Epithelial cell of esophagus (primary cell): ENCODE results near the gene MYRF.

Experiments
- DNase-seq: peaks from one replicate; pipeline ENCODE4 v3.0.0; 2010; ENCODE audit warnings: low read depth
- H3K4me3 ChIP-seq: 2 replicates; pipeline ENCODE4 v1.5.1; 2011; ENCODE audit warnings: mild to moderate bottlenecking, low read length, control low read depth
- CTCF ChIP-seq: IDR thresholded peaks from 2 replicates; pipeline ENCODE4 v1.5.1; 2011; ENCODE audit warnings: low read depth, mild to moderate bottlenecking, low read length, control low read depth, inconsistent platforms; ENCODE audit not compliant: insufficient read depth; ENCODE audit errors: missing control alignments

The MYRF gene

DNA sequence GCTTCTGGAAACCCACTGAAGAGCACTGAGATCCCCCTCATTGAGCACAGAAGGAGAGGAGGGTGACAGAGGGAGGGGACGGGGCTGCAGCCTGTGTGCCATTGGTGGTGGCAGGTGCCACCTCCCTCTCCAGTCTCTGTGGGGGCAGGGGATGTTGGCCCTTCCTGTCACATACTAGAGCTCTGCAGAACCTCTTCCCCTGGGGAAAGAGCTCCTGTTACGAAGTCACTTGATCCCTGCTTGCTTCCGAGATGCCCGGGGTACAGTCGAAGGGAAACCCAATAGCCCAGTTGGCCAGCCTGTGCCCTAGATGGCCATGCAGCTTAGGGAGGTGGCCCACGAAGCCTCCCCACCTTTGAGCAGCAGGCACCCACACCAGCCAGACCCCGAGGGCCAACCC lies 42.9 kb upstream of the MYRF start:
- no peak overlapping the region for H3K4me3 ChIP-seq
- no peak for DNase-seq
- no peak for TF ChIP-seq CTCF

DNA sequence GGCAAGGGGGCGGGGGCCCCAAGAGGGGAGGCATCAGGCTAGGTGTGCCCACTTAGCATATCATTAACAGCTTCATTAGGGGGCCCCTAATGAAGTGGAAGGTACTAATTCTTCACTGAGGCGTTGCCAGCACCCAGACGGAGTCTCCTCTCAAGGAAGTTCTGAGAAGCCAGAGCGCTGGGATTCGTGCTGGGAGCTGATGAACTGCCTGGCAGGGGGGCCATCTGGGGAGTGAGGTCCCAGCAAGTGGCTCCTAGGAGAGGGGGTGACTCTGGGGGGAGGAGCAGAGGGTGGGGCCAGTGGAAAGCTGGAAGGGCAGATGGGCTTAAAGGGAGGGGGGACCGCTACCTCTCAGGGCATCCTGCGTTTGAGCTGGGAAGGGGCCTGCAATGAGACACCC lies 42.4 kb upstream of the MYRF start:
- no peak for TF ChIP-seq CTCF
- H3K4me3 ChIP-seq = no peak overlapping the region
- no peak for DNase-seq

DNA sequence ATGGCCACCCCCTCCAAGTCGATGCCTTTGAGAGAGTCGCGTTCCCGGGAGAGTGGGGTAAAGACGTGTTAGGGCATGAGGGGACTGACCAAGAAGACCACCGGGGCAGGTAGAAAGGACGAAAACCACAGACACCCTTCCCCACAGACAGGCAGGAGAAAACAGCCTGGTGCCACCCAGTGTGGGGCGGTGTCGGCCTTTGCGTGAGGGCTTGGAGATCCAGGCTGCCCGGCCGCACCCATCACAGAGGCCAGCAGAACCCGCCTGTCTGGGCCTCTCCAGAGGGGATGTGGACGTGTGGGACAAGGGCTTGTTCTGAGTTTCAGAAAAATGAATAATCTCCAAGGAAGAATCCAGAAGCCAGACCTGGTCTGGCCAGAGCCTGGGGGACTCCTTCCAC lies 41.4 kb upstream of the MYRF start:
- H3K4me3 ChIP-seq = no peak overlapping the region
- no peak for DNase-seq
- TF ChIP-seq CTCF = no peak

- no peak overlapping the region for H3K4me3 ChIP-seq
- no peak for TF ChIP-seq CTCF
- DNase-seq = no peak
These were observed 40.9 kb upstream of the MYRF start for GRCh38 chr11:61711498-61711897.

GRCh38 chr11:61712314-61712713 lies 40.1 kb upstream of the MYRF start:
- no peak for TF ChIP-seq CTCF
- no peak for DNase-seq

DNA sequence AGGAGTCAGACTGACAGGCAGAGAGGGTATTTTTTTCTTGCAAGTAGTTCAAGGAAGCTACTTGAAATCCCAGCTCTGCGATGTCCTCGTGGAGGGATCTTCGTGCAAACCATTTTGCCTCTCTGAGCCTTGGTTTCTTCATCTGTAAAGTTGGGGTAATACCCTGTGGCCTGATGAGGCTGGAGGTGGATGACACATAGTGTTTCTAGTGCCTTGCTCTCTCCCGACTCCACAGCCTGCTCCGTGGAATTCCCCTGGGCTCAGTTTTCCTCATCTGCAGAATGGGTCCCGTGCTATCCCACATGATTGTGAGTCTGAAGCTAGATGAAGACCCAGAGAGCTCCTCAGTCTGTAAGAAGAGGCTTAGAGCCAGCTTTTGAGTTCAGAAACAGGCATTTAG lies 39.6 kb upstream of the MYRF start:
- TF ChIP-seq CTCF = no peak
- no peak overlapping the region for H3K4me3 ChIP-seq
- DNase-seq = no peak

More at GRCh38 chr11:61712314-61712713, 40.1 kb upstream of the MYRF start:
- H3K4me3 ChIP-seq = no peak overlapping the region

GRCh38 chr11:61713464-61713863 lies 39.0 kb upstream of the MYRF start:
- no peak for DNase-seq
- no peak for TF ChIP-seq CTCF
- H3K4me3 ChIP-seq = no peak overlapping the region
